Neural crest cell (in vitro differentiated cells): ENCODE results near the gene RO60. TPM values are rescaled to one million over a fixed set of nuclear protein-coding genes. Genes with fewer than 3 reads are reported as not detected.
A peak's percentile ranks its signal among the peaks of the same experiment; 100 is the strongest.

ENCODE experiments used
- DNase-seq: peaks from one replicate; pipeline ENCODE4 v3.0.0; 2021; ENCODE audit warnings: low read depth, mixed read lengths, low spot score
- H3K27ac Mint-ChIP-seq: one replicate; pipeline ENCODE4 v1.8.0; 2021; ENCODE audit warnings: mild to moderate bottlenecking, mixed read lengths; ENCODE audit not compliant: unreplicated experiment
- H3K27me3 Mint-ChIP-seq: 2 replicates; pipeline ENCODE4 v1.8.0; 2021; ENCODE audit warnings: low read depth, mild to moderate bottlenecking, mixed read lengths
- H3K36me3 Mint-ChIP-seq: 2 replicates; pipeline ENCODE4 v1.8.0; 2021; ENCODE audit warnings: low read depth, mild to moderate bottlenecking, mixed read lengths
- H3K4me1 Mint-ChIP-seq: 2 replicates; pipeline ENCODE4 v1.8.0; 2021; ENCODE audit warnings: mixed read lengths
- H3K4me3 Mint-ChIP-seq: one replicate; pipeline ENCODE4 v1.8.0; 2021; ENCODE audit warnings: mild to moderate bottlenecking, mixed read lengths
- H3K9me3 Mint-ChIP-seq: 2 replicates; pipeline ENCODE4 v1.8.0; 2021; ENCODE audit warnings: mixed read lengths
- CTCF ChIP-seq: fragments of 200-600 bp; sonication (generic); conservative IDR thresholded peaks from 2 replicates; pipeline ENCODE4 v1.5.0; 2021; ENCODE audit warnings: antibody characterized with exemption, mild to moderate bottlenecking
- total RNA-seq: library from RNA; stranded (reverse); gene quantifications from 2 replicates; pipeline ENCODE4 v1.2.1, GENCODE V29; 2021

RO60 gene
- total RNA-seq, 1 donor from 2014 or later, result 122 TPM

DNA sequence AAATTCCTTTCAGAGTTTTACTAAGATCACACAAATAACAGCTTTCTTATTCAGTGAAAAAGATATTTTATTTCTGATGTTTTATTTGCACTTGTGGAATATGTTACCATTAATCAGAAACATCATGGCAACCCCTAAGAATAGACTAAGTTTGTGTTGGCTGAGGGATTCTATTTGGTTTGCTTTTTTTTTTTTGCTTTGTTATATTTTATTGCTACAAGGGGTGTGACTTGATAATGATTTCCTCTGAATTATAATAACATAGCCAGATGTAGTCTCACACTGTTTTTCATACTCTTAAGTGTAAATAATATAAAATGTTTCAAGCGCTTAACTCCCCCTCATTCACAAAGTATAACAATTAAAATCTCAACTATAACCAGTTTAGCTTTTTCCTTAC, 25.9 kb downstream of the RO60 start:
- H3K4me1 Mint-ChIP-seq, result no peaks in the 10 kb centered on the region
- no peak overlapping the region for H3K27ac Mint-ChIP-seq
- H3K27me3 Mint-ChIP-seq, result no peaks in the 10 kb centered on the region
- H3K9me3 Mint-ChIP-seq, result no peaks in the 10 kb centered on the region
- no peak overlapping the region for H3K4me3 Mint-ChIP-seq
- no peak for TF ChIP-seq CTCF
- H3K36me3 Mint-ChIP-seq, result peaks cover 12% of the 10 kb centered on the region
- DNase-seq, result no peak

- Mint-ChIP-seq H3K36me3 (peaks cover 8% of the 10 kb centered on the region), H3K27ac (no peak overlapping the region), H3K9me3 (no peaks in the 10 kb centered on the region), H3K4me1 (no peaks in the 10 kb centered on the region), H3K27me3 (no peaks in the 10 kb centered on the region), H3K4me3 (no peak overlapping the region)
- TF ChIP-seq CTCF, result no peak
- DNase-seq, result no peak
Observed at GRCh38 chr1:193086342-193086741, 26.9 kb downstream of the RO60 start.

- H3K9me3 Mint-ChIP-seq, result no peaks in the 10 kb centered on the region
- H3K4me3 Mint-ChIP-seq, result no peak overlapping the region
- H3K27me3 Mint-ChIP-seq, result no peaks in the 10 kb centered on the region
- no peak for DNase-seq
- no peaks in the 10 kb centered on the region for H3K4me1 Mint-ChIP-seq
- H3K36me3 Mint-ChIP-seq, result peaks cover 4% of the 10 kb centered on the region
- H3K27ac Mint-ChIP-seq, result no peak overlapping the region
- TF ChIP-seq CTCF, result no peak
Observed at GRCh38 chr1:193087893-193088292, 28.5 kb downstream of the RO60 start.

- Mint-ChIP-seq H3K4me3 (no peak overlapping the region), H3K27ac (no peak overlapping the region), H3K4me1 (no peaks in the 10 kb centered on the region), H3K27me3 (no peaks in the 10 kb centered on the region), H3K36me3 (no peaks in the 10 kb centered on the region), H3K9me3 (no peaks in the 10 kb centered on the region)
- TF ChIP-seq CTCF, result no peak
- DNase-seq, result no peak
Observed at GRCh38 chr1:193090865-193091264, 31.5 kb downstream of the RO60 start.

GRCh38 chr1:193094112-193094511, 34.7 kb downstream of the RO60 start:
- Mint-ChIP-seq H3K9me3 (no peaks in the 10 kb centered on the region), H3K27ac (no peak overlapping the region)
- TF ChIP-seq CTCF, result no peak

GRCh38 chr1:193102662-193103061, 43.2 kb downstream of the RO60 start:
- peak overlapping the region; percentile 95 for H3K4me3 Mint-ChIP-seq
- no peaks in the 10 kb centered on the region for H3K36me3 Mint-ChIP-seq
- H3K27me3 Mint-ChIP-seq, result no peaks in the 10 kb centered on the region
- no peaks in the 10 kb centered on the region for H3K9me3 Mint-ChIP-seq
- DNase-seq, result no peak
- no peak overlapping the region for H3K27ac Mint-ChIP-seq
- peaks cover 33% of the 10 kb centered on the region for H3K4me1 Mint-ChIP-seq
- TF ChIP-seq CTCF, result no peak

More at GRCh38 chr1:193094112-193094511, 34.7 kb downstream of the RO60 start:
- DNase-seq, result no peak
- Mint-ChIP-seq H3K27me3 (no peaks in the 10 kb centered on the region), H3K36me3 (peaks cover 4% of the 10 kb centered on the region), H3K4me3 (no peak overlapping the region), H3K4me1 (no peaks in the 10 kb centered on the region)
